22Rv1 (cell line): ENCODE data around the gene DAP.

Source experiments
- CTCF ChIP-seq: fragments of 450-650 bp; IDR thresholded peaks from 2 replicates; pipeline ENCODE4 v1.5.1; 2017; ENCODE audit warnings: mild to moderate bottlenecking
- ZFX ChIP-seq: fragments of 450-650 bp; IDR thresholded peaks from 2 replicates; pipeline ENCODE4 v1.6.1; 2017; ENCODE audit warnings: antibody characterized with exemption, borderline replicate concordance

GRCh38 chr5:10709409-10709808, 51.6 kb downstream of the DAP start:
- TF ChIP-seq CTCF, result no peak
- no peak for TF ChIP-seq ZFX
